HG02571 (cell line): Measurements from ENCODE around the gene HIRA.

Experiments used
- ATAC-seq: cut with Tn5 transposase; IDR thresholded peaks from one replicate; pipeline ENCODE4 v1.9.1; 2021; ENCODE audit warnings: mild to moderate bottlenecking, moderate library complexity; ENCODE audit not compliant: unreplicated experiment

HIRA gene

DNA sequence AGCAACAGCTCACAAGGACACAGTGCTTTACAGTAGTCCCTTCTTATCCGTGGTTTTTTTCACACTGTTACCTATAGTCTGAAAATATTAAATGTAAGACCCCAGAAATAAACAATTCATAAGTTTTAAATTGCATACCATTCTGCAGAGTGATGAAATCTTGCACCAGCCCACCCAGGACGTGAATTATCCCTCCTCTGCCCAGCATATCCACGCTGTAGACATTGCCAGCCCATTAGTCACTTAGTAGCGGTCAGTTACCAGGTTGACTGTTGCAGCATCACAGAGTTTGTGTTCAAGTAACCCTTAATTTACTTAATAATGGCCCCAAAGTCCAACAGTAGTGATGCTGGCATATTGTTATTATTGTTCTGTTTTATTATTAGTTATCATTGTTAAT is 143.6 kb downstream of the HIRA start:
- ATAC-seq: no peak

DNA sequence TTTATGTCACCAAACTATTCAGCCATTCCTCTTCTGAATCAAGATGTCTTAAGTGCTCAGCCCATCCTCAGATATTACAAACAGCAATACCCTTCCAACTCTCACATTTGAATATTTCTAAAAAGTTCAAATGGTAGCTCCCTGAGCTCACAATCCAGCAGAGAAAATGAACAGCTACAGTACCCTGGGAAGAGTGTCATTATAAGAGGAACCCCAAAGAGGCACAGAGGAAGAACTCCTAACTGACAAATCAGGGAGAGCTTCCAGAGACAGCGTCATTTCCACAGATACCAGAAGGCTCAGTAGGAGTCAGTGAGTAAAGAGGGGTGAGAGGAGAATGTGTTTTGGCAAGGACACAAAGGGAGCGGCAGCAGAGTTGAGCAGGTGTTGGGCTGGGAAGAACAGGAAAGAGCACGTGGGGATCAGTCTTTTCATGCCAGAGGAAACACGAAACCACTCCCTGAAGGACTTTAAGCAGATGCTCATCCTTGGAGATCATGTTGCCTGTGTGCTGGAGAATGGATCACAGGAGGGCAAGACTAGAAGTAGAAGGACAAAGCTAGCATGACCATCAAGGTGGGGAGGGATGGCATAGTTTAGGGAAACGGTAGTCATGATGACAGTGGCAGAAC is 144.3 kb downstream of the HIRA start:
- ATAC-seq: no peak

DNA sequence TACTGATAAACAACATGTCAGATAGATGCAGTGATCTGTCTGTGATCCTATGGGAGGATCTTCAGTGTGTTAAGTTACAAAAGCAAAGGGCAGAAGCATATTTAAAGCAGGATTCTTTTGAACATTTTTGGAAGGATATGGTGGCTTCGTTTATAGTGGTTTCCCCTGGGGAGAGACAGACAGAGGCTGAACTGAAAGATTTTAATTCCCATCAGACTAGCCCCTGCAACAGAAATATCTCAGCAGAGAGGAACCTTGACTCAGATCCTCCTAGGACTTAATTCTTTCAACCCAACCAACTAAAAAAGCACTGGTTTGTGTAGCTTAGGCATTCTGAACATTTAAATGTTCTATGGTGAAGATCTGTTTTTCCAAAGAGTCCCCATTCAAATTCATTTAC is 145.7 kb downstream of the HIRA start:
- ATAC-seq: no peak
